Endothelial cell (in vitro differentiated cells): Measurements from ENCODE around the gene DHRSX. TPM values are rescaled to one million over a fixed set of nuclear protein-coding genes. Genes with fewer than 3 reads are reported as not detected.

Experiments
- DNase-seq: peaks from one replicate; pipeline ENCODE4 v3.0.0; 2021; ENCODE audit warnings: low spot score
- H3K27ac Mint-ChIP-seq: one replicate; pipeline ENCODE4 v1.8.0; 2021; ENCODE audit warnings: mixed read lengths, inconsistent platforms; ENCODE audit not compliant: unreplicated experiment
- H3K27me3 Mint-ChIP-seq: one replicate; pipeline ENCODE4 v1.8.0; 2021; ENCODE audit warnings: mild to moderate bottlenecking, moderate library complexity, mixed read lengths, inconsistent platforms; ENCODE audit not compliant: unreplicated experiment
- H3K36me3 Mint-ChIP-seq: one replicate; pipeline ENCODE4 v1.8.0; 2021; ENCODE audit warnings: mild to moderate bottlenecking, low read depth, mixed read lengths, inconsistent platforms; ENCODE audit not compliant: unreplicated experiment
- H3K4me1 Mint-ChIP-seq: one replicate; pipeline ENCODE4 v1.8.0; 2021; ENCODE audit warnings: mild to moderate bottlenecking, mixed read lengths, inconsistent platforms; ENCODE audit not compliant: unreplicated experiment
- H3K4me3 Mint-ChIP-seq: one replicate; pipeline ENCODE4 v1.8.0; 2021; ENCODE audit warnings: mild to moderate bottlenecking, mixed read lengths, inconsistent platforms; ENCODE audit not compliant: unreplicated experiment
- H3K9me3 Mint-ChIP-seq: one replicate; pipeline ENCODE4 v1.8.0; 2021; ENCODE audit warnings: mixed read lengths, inconsistent platforms; ENCODE audit not compliant: unreplicated experiment
- total RNA-seq: library from RNA; stranded (reverse); fragmentation: NEBNext Ultra II Directional; extraction: Animal tissue kit (Norgen Biotek cat#: 25700); gene quantifications from one replicate; pipeline ENCODE4 v1.2.1, GENCODE V29; 2021; ENCODE audit not compliant: unreplicated experiment
- TF ChIP-seq, protein P1 (sequence below): fragments of 200-600 bp; sonication (generic); IDR thresholded peaks from one replicate; pipeline ENCODE4 v1.5.0; 2021; ENCODE audit warnings: antibody characterized with exemption; ENCODE audit not compliant: unreplicated experiment

The DHRSX gene
- total RNA-seq, 1 donor from 2014 or later, result 22.2 TPM

DNA sequence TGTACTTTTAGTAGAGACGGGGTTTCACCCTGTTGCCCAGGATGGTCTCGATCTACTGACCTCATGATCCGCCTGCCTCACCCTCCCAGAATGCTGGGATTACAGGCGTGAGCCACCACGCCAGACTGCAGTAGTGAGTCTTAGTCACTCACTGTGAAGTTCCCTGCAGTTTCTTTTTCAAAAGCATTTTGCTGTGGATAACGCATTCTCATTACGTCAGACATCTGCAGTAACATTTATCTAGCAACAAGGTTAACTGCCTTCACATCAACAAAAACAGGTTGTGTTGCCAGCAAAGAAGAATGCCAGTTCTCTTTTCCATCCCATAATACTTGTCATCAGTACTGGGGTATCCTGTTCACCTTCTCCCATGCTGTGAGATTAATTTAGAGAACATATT, 164.6 kb downstream of the DHRSX start:
- H3K4me1 Mint-ChIP-seq, result no peaks in the 10 kb centered on the region
- H3K27ac Mint-ChIP-seq, result no peak overlapping the region
- TF ChIP-seq, protein P1, sequence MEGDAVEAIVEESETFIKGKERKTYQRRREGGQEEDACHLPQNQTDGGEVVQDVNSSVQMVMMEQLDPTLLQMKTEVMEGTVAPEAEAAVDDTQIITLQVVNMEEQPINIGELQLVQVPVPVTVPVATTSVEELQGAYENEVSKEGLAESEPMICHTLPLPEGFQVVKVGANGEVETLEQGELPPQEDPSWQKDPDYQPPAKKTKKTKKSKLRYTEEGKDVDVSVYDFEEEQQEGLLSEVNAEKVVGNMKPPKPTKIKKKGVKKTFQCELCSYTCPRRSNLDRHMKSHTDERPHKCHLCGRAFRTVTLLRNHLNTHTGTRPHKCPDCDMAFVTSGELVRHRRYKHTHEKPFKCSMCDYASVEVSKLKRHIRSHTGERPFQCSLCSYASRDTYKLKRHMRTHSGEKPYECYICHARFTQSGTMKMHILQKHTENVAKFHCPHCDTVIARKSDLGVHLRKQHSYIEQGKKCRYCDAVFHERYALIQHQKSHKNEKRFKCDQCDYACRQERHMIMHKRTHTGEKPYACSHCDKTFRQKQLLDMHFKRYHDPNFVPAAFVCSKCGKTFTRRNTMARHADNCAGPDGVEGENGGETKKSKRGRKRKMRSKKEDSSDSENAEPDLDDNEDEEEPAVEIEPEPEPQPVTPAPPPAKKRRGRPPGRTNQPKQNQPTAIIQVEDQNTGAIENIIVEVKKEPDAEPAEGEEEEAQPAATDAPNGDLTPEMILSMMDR, result no peak

DNA sequence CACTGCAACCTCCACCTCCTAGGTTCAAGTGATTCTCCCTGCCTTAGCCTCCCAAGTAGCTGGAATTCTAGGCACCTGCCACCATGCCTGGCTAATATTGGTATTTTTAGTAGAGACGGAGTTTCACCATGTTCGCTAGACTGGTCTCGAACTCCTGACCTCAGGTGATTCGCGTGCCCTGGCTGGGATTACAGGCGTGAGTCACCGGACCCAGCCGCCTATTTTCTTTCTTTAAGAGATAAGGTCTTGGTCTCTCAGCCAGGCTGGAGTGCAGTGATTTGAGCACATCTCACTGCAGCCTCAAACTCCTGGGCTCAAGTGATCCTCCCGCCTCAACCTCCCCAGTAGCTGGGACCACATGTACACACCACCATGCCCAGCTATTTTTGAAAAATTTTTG, 166.5 kb downstream of the DHRSX start:
- peaks cover 4% of the 10 kb centered on the region for H3K27me3 Mint-ChIP-seq
- DNase-seq, result no peak
- peaks cover 4% of the 10 kb centered on the region for H3K9me3 Mint-ChIP-seq
- TF ChIP-seq, protein P1, result no peak
- H3K4me3 Mint-ChIP-seq, result no peak overlapping the region
- H3K4me1 Mint-ChIP-seq, result no peaks in the 10 kb centered on the region
- H3K27ac Mint-ChIP-seq, result no peak overlapping the region
- H3K36me3 Mint-ChIP-seq, result peaks cover 10% of the 10 kb centered on the region

More for the DNA sequence above, 164.6 kb downstream of the DHRSX start:
- Mint-ChIP-seq H3K4me3 (no peak overlapping the region), H3K27me3 (peaks cover 4% of the 10 kb centered on the region), H3K9me3 (peaks cover 4% of the 10 kb centered on the region), H3K36me3 (peaks cover 14% of the 10 kb centered on the region)
- DNase-seq, result no peak

DNA sequence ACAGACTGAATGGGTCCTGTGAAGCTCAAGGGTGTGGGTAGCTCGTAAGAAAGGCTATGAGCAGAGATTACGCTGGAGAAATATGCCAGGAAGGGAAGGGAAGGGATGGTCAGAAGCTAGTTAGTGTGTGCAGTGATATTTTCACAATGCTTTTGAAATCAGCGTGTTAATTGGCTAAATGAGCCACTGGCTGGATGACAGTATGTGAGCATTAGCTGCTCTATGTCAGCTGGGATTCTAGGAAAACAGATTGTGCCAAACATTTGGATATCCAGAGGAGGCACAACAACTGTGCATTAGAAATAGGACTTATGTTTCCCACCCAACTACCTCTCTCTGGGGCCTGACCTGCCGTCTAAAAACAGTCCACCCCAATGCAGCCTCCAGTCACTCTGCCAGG, 168.5 kb downstream of the DHRSX start:
- H3K27ac Mint-ChIP-seq, result no peak overlapping the region

DNA sequence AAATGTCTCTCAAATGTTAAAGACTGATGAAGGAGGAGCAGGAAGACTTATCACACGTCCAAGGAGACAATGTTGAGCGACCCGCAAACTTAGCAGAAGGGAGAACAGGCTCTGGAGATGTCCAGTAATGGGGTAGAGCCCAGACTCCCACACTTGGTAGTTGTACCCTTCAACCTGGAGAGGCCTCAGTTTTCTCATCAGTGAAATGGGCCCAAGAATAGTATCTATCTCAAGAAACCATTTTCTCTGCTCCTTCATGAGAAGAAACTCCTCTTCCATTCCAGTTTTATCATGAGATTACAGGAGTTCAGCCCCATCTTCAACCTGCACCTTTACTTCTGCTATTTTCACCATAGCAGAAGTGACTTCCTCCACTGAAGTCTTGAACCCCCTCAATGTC, 169.9 kb downstream of the DHRSX start:
- no peaks in the 10 kb centered on the region for H3K4me1 Mint-ChIP-seq
- no peak overlapping the region for H3K4me3 Mint-ChIP-seq
- H3K36me3 Mint-ChIP-seq, result no peaks in the 10 kb centered on the region
- no peak overlapping the region for H3K27ac Mint-ChIP-seq
- DNase-seq, result no peak
- peaks cover 4% of the 10 kb centered on the region for H3K27me3 Mint-ChIP-seq
- TF ChIP-seq, protein P1, result no peak
- H3K9me3 Mint-ChIP-seq, result no peaks in the 10 kb centered on the region

More for the DNA sequence above, 168.5 kb downstream of the DHRSX start:
- no peak for DNase-seq
- Mint-ChIP-seq H3K36me3 (no peaks in the 10 kb centered on the region), H3K9me3 (no peaks in the 10 kb centered on the region), H3K4me1 (no peaks in the 10 kb centered on the region), H3K27me3 (peaks cover 4% of the 10 kb centered on the region), H3K4me3 (no peak overlapping the region)
- TF ChIP-seq, protein P1, result no peak

DNA sequence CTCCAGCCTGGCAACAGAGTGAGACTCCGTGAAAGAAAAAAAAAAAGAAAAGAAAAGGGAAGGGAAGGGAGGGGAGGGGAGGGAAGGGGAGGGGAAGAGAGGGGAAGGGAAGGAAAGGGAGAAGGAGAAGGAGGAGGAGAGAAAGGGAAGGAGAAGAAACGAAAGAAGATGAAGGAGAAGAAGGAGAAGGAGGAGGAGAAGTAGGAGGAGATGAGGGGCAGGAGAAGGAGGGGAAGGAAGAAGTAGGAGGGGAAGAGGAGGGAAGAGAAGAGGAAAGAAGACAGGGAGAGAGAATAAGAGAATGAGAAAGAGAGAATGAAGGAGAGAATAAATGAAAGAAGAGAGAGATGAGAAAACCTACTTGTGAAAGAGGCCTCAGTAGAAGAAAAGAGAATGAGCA, 170.3 kb downstream of the DHRSX start:
- H3K36me3 Mint-ChIP-seq, result peaks cover 4% of the 10 kb centered on the region
- no peak for DNase-seq
- H3K27me3 Mint-ChIP-seq, result peaks cover 4% of the 10 kb centered on the region
- TF ChIP-seq, protein P1, result no peak
- H3K4me1 Mint-ChIP-seq, result no peaks in the 10 kb centered on the region
- H3K9me3 Mint-ChIP-seq, result no peaks in the 10 kb centered on the region
- no peak overlapping the region for H3K27ac Mint-ChIP-seq
- no peak overlapping the region for H3K4me3 Mint-ChIP-seq
